ENCODE results near the gene ZCCHC17.

ZCCHC17 gene

DNA sequence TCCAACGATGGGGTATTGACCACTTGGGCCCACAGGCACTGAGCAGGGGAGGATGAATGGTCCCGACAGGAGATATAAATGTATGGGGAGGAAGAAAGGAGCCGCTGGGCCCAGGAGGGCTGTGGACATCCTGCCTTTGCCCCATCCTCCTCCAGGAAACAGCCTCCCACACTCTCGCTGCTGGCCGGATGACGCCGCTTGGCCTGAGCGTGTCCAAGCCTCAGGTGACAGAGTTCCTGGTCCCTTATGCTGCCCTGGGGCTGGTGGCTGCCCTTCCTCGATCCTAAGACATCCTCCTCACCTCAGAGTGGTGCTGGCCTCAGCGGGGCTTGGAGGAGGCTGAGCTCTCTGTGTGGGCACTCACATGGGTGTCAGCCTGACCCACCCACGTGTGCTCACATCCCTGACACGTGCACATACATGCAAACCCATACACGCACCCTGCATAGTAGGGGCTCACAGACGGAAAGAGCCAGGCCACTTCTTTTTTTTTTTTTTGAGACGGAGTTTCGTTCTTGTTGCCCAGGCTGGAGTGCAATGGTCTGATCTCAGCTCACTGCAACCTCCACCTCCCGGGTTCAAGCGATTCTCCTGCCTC, 110.3 kb downstream of the ZCCHC17 start:
- Mint-ChIP-seq H3K27me3 (peaks cover 32% of the 10 kb centered on the region), H3K27ac (no peak overlapping the region), H3K4me1 (ENCODE audit: low read depth) (no peaks in the 10 kb centered on the region), H3K36me3 (ENCODE audit: low read depth) (no peaks in the 10 kb centered on the region), H3K9me3 (no peaks in the 10 kb centered on the region), H3K4me3 (no peak overlapping the region)
- no peak for DNase-seq

DNA sequence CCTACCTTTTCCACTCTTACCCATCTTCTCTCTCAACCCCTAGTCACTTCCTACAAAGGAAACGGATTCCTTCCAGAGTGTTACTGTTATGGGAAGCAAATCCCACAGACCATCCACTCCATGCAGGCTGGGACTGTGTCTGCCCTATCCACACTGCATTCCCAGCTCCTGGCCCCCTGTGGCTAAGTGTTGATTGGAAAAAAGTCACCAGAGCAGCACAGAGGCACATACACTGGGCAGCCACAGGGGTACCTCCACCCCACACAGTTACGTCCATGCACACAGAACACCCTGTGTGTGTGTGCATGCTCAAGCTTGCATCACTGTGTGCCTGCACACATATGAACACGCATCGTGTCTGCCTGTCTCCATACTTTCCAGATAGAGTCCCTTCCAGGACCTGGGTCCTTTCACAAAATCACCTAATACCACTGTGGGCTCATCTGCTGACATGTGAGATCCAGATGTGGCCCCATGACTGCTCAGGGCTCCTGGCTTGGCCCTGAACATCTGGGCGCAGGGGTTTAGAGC, 112.0 kb downstream of the ZCCHC17 start:
- H3K36me3 Mint-ChIP-seq (ENCODE audit: low read depth), result no peaks in the 10 kb centered on the region
- no peak overlapping the region for H3K27ac Mint-ChIP-seq
- DNase-seq, result no peak
- H3K9me3 Mint-ChIP-seq, result no peaks in the 10 kb centered on the region
- no peak overlapping the region for H3K4me3 Mint-ChIP-seq
- peaks cover 42% of the 10 kb centered on the region for H3K27me3 Mint-ChIP-seq
- peaks cover 8% of the 10 kb centered on the region for H3K4me1 Mint-ChIP-seq (ENCODE audit: low read depth)

DNA sequence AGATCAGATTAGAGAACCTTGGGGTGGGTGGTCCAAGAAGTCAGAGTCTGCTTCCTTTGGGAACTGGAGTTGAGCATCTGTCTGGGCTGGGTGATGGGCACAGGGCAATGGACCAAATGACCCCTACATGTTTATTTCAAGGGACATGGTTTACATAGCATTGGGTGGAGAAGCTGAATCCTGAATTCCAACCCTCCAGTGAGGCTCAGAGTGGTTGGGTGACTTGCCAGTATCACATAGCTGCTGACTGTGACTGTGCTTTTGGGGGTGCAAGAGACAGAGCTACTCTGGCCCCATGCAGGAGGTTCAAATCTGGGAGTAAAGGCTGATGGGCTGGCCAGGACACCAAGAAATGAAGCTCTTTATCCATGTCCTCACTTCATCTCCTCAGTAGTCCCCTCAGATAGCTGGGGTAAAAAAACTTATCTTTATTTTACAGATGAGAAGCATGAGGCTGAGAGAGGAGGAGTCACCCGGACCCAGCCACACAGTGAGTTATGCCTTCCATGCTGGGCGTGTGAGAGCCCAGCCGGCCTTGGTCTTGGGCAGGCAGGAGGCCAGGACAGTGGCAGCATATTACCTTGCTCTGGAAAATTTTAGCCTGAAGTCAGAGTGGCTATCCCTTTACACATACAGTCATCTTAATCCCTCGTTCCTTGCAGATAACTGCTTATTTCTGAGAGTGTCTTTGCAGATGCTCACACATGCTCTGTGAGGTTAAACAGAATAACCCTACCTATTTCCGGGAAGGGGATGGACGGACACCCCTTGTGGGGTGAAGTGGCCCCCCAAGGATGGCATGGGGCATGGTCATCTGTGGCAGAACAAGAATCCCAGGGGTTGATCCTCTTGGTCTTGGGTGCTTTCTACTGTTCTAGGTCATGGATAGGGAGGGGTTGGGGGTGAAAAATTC, 113.4 kb downstream of the ZCCHC17 start:
- H3K36me3 Mint-ChIP-seq (ENCODE audit: low read depth), result no peaks in the 10 kb centered on the region
- peaks cover 55% of the 10 kb centered on the region for H3K27me3 Mint-ChIP-seq
- no peak overlapping the region for H3K27ac Mint-ChIP-seq

DNA sequence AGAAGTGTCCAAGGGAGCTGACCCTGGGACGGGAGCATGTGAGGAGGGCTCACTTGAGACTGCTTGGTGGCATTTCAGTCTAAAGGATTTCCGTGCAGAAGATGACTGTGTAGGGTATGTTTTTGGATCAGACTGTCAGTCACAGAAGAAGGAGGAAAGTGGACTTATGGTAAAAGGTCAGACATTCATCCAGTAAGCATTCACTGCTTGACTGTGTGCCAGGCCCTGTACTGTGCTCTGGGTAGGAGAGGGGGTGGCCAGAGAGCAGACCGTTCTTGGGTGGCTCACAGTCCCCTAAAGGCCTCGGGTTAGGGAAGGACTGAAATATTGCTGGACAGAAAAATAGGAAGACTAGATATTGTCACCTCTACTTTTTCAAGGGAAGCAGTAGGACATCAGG, 114.0 kb downstream of the ZCCHC17 start:
- Mint-ChIP-seq H3K27ac (no peak overlapping the region), H3K4me1 (ENCODE audit: low read depth) (peaks cover 9% of the 10 kb centered on the region), H3K27me3 (peaks cover 62% of the 10 kb centered on the region), H3K9me3 (no peaks in the 10 kb centered on the region), H3K4me3 (no peak overlapping the region), H3K36me3 (ENCODE audit: low read depth) (no peaks in the 10 kb centered on the region)
- DNase-seq, result no peak

More for the DNA sequence above, 113.4 kb downstream of the ZCCHC17 start:
- H3K4me3 Mint-ChIP-seq, result no peak overlapping the region
- H3K9me3 Mint-ChIP-seq, result no peaks in the 10 kb centered on the region
- no peak for DNase-seq
- H3K4me1 Mint-ChIP-seq (ENCODE audit: low read depth), result peaks cover 9% of the 10 kb centered on the region

DNA sequence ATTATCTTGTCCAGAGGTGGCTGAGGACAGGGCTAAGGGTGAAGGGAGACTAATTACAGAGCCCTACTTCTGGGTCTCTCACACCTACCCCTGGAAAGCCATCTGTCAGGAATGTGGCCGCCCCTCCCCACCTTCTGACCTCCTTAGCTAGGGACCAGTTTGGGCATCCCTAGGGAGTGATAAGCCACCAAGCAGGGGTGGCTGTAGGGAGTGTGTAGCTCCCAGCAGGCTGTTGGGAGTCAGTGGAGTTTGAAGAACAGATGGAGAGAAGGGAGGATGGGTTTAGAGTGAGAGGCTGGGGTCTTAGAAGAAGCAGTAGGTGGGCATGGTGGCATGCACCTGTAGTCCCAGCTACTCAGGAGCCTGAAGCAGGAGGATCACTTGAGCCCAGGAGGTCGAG, 115.4 kb downstream of the ZCCHC17 start:
- H3K27ac Mint-ChIP-seq, result no peak overlapping the region
- H3K9me3 Mint-ChIP-seq, result no peaks in the 10 kb centered on the region

DNA sequence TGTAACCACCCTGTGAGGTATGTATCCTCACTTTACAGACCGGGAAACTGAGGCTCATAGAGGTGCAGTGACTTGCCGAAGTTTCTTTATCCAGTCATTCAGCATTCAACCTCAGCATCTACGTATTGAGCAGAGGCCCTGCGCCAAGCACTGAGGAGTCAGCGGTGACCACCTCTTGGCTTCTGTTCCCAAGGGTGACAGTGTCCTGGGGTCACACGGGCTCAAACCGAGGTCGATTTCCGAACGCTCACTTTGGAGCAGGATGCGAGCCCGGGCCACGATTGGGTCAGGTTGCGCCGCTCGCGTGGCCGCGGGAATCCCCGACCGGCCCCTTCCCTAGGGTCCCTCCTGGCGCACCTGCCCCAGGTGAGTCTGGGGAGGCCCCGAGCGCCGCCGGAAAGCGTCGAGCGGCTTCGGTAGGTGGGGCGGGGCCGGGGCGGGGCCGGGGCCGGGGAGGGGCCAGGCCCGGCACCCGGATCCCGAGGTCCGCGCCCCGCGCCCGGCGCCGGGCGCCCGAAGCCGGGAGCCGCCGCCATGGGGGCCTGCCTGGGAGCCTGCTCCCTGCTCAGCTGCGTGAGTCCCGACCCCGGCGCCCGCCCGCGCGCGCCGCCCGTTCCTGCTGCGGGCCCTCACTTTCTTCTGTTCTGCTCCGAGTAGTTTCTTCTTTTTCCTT, 116.0 kb downstream of the ZCCHC17 start, which contains the start of gene SERINC2:
SERINC2 (plus strand) TSS at position 482 of the 673 bp plus-strand sequence; CDS start at position 535, 53 bp downstream.
- peak; percentile 56 for DNase-seq
- H3K4me3 Mint-ChIP-seq, result peak within 1 kb of the TSS; percentile 68
- H3K36me3 Mint-ChIP-seq (ENCODE audit: low read depth), result no peaks in the 10 kb centered on the region
- H3K27ac Mint-ChIP-seq, result no peak within 1 kb of the TSS
- H3K4me1 Mint-ChIP-seq (ENCODE audit: low read depth), result peaks cover 9% of the 10 kb centered on the region
- H3K27me3 Mint-ChIP-seq, result peaks cover 74% of the 10 kb centered on the region
- H3K9me3 Mint-ChIP-seq, result no peaks in the 10 kb centered on the region

More for the DNA sequence above, 115.4 kb downstream of the ZCCHC17 start:
- peak overlapping the region; percentile 55 for H3K4me3 Mint-ChIP-seq
- DNase-seq, result no peak
- peaks cover 70% of the 10 kb centered on the region for H3K27me3 Mint-ChIP-seq
- no peaks in the 10 kb centered on the region for H3K36me3 Mint-ChIP-seq (ENCODE audit: low read depth)
- peaks cover 9% of the 10 kb centered on the region for H3K4me1 Mint-ChIP-seq (ENCODE audit: low read depth)

DNA sequence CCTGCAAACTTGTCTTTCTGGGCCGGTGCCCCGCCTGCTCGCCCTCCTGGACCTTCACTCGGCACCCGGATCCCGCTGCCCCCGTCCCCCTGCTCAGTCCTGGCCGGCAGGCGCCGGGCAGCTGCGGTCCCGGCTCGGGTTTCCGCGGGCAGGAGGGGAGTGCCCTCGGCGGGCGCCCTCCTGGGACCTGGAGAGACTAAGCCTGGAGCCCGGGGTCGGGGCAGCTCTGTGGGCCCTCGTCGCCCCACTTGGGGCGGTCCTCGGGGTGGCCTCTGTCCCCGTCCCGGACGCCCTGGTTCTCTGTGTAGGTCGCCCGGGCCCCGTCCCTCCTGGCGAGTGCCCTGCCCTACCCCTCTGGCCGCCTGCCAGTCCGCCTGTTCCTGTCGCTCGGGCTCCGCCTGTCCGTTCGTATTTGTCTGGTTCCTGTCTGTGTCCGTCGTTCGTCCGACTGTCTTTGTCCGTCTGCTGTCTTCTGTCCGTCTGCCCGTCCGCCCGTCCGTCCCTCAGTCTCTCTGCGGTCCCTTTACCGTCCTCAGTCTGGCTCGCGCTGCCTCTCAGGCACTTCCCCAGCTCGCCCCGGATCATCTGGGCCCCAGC, 116.7 kb downstream of the ZCCHC17 start:
- Mint-ChIP-seq H3K27me3 (peaks cover 73% of the 10 kb centered on the region), H3K4me1 (ENCODE audit: low read depth) (peaks cover 9% of the 10 kb centered on the region), H3K9me3 (no peaks in the 10 kb centered on the region), H3K4me3 (peak overlapping the region; percentile 68), H3K36me3 (ENCODE audit: low read depth) (no peaks in the 10 kb centered on the region), H3K27ac (no peak overlapping the region)
- peak; percentile 57 for DNase-seq

Measured in activated T-cell treated with anti-CD3 and anti-CD28 coated beads, Interleukin-2, amount 50 U/mL, for 24 hours (primary cell).